A673 (cell line): ENCODE data around the gene RALGAPA1.

Source experiments
- CTCF ChIP-seq: fragments of 300-800, 200-600 bp; sonication (generic); conservative IDR thresholded peaks from 2 replicates; pipeline ENCODE4 v1.5.1; 2017; ENCODE audit warnings: low read depth, mild to moderate bottlenecking, antibody characterized with exemption, low read length, moderate library complexity, mixed read lengths
- EZH2 ChIP-seq: fragments of 200-600 bp; sonication (generic); IDR thresholded peaks from 2 replicates; pipeline ENCODE4 v1.6.1; 2017; ENCODE audit warnings: borderline replicate concordance, low read depth, mild to moderate bottlenecking, mixed read lengths, antibody characterized with exemption, low read length; ENCODE audit not compliant: poor library complexity, severe bottlenecking

GRCh38 chr14:35509846-35510245 lies 299.2 kb downstream of the RALGAPA1 start:
- no peak for TF ChIP-seq EZH2
- no peak for TF ChIP-seq CTCF
